GM18867 (cell line): Measurements from ENCODE around the gene ACER1.
"Not testable (repeated sequence)": the region's sequence is repeated elsewhere in the genome, so short reads cannot be mapped to it uniquely, and the experiment has no call there.

ENCODE experiments used
- ATAC-seq: cut with Tn5 transposase; IDR thresholded peaks from one replicate; pipeline ENCODE4 v1.9.1; 2021; ENCODE audit warnings: mild to moderate bottlenecking, moderate library complexity; ENCODE audit not compliant: unreplicated experiment

ACER1 gene

DNA sequence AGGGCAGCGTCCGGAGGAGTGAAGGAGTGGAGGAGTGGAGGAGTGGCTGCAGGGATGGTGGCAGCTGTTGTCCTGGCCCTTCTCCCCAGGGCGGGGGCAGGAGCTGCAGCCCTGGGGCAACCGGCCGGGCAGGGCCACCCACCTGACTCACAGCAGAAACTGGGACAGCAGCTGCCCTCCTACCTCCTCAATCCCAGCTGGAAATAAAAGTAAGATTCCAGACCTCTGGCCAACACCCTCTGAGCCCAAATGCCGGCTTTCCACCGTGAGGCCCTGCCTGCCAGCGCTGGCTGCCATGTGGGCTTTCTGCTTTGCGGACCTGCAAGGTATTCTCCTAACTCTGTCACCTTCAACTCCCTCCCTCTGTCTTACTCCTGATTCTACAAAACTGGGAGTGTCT lies 24.6 kb upstream of the ACER1 start:
- ATAC-seq = no peak

DNA sequence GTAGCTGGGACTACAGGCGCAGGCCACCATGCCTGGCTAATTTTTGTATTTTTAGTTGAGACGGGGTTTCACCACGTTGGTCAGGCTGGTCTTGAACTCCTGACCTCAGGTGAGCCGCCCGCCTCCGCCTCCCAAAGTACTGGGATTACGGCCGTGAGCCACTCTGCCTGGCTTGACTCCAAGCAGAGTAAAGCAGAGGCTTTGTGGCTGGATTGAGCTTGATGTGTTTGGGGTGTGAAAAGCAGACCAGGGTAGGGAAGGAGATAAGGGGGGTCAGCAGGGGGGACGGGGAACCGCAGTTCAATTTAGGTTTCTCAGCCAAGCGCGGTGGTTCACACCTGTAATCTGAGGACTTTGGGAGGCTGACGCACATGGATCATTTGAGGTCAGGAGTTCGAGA lies 23.8 kb upstream of the ACER1 start:
- ATAC-seq = no peak

DNA sequence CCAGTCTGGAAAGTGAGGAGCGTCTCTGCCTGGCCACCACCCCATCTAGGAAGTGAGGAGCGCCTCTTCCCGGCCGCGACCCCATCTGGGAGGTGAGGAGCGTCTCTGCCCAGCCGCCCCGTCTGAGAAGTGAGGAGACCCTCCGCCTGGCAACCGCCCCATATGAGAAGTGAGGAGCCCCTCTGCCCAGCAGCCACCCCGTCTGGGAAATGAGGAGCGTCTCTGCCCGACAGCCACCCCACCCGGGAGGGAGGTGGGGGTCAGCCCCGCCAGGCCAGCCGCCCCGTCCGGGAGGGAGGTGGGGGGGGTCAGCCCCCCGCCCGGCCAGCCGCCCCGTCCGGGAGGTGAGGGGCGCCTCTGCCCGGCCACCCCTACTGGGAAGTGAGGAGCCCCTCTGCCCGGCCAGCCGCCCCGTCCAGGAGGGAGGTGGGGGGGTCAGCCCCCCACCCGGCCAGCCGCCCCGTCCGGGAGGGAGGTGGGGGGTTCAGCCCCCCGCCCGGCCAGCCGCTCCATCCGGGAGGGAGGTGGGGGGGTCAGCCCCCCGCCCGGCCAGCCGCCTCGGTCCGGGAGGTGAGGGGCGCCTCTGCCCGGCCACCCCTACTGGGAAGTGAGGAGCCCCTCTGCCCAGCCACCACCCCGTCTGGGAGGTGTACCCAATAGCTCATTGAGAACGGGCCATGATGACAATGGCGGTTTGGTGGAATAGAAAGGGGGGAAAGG lies 22.1 kb upstream of the ACER1 start:
- not testable (repeated sequence) for ATAC-seq

DNA sequence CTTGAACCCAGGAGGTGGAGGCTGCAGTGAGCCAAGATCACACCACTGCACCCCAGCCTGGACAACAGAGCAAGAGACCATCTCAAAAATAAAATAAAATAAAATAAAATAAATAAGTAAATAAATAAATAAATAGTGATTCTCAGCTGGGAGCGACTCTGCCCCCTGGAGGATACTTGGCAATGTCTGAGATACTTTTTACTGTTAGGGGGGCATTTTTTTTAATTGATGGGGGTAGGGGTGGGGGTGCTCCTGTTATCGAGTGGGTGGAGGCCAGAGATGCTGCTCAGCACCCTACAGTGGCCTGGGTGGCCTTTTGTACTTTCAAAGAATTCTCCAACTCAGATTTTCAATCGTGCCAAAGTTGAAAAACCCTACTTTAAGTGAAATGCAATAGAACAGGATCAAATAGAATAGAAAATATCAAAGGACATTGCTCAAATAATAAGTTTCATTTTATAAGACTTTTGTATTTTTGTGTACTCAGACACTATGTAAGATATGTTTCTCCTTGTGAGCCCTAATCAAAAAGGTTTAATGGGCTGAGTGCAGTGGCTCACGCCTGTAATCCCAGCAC lies 20.8 kb upstream of the ACER1 start:
- ATAC-seq = no peak

DNA sequence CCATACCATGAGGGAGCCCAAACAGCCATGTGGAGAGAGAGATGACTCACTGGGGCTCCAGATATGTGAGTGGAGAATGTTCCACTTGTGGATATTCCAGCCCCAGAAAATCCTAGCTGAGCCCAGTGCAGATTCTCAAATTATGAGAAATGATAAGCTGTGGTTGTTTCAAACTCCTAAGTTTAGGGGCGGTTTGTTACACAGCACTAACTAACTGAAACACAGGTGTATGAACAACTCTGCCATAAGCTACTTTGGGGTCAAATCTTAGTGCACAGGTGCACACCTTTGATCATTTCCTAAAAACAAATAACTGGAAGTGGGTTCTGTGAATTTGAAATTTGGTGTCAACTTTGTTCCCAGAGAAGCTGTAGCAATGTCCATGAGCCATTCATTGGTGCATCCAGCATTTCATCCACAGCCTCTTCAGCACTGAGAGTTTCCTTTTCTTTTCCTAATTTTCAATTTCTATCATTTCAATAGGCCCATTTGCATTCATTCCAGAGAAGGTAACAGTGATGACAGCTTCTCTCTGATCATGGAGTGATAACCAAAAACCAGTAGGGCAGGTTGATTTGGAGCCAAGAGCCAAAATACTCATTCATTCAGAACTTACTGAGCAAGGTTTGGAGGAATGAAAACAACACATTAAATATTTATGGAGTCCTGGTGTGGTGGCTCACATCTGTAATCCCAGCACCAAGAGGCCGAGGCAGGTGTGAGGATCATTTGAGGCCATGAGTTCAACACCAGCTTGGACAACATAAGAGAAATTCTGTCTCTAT lies 19.2 kb upstream of the ACER1 start:
- ATAC-seq = no peak

DNA sequence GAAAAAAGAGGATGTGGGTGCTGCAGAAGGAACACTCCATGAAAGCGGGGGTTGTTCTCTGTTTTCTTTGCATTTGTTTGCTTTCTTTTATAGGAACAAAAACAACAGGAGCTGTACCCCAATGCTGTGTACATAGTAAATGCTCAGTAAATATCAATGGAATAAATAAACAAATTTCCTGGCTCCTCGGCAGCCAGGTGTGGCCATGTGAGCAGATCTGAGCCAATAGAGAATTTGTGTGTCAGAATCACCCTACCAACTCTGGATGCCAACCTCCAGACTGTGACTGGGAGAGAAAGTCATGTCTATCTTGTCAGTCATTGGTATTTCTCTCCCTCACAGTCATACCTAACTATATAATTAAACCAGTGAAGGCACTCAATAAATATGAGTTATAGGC lies 17.3 kb upstream of the ACER1 start:
- ATAC-seq = no peak

DNA sequence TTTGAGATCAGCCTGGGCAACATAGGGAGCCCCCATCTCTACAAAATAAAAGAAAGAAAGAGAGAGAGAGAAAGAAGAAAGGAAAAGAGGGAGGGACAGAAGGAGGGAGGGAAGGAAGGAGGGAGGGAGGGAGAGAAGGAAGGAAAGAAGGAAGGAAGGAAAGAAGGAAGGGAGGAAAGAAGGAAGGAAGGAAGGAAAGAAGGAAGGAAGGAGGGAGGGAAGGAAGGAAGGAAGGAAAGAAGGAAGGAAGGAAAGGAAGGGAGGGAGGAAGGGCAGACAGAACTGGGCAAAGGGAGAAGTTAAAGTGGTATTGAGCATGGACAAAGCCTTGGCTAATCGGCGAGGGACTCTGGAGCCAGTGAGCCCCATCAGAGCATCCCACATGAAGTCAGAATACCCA lies 15.9 kb upstream of the ACER1 start:
- not testable (repeated sequence) for ATAC-seq

DNA sequence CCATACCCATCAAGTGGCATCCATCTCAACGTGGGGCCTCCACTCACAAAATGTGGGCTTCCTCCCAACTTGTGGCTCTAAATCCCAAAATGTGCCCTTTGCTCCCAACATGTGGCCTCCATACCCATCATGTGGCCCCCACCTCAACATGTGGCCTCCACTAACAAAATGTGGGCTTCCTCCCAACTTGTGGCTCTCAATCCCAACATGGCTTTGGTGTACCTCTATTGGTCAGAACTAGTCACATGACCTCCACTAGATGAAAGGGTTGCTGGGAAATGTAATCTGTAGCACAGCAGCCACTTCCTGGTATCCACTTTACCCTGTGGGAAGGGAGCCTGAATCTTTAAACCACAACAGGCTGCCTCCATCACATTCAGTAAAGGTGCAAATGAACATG lies 10.1 kb upstream of the ACER1 start:
- no peak for ATAC-seq

DNA sequence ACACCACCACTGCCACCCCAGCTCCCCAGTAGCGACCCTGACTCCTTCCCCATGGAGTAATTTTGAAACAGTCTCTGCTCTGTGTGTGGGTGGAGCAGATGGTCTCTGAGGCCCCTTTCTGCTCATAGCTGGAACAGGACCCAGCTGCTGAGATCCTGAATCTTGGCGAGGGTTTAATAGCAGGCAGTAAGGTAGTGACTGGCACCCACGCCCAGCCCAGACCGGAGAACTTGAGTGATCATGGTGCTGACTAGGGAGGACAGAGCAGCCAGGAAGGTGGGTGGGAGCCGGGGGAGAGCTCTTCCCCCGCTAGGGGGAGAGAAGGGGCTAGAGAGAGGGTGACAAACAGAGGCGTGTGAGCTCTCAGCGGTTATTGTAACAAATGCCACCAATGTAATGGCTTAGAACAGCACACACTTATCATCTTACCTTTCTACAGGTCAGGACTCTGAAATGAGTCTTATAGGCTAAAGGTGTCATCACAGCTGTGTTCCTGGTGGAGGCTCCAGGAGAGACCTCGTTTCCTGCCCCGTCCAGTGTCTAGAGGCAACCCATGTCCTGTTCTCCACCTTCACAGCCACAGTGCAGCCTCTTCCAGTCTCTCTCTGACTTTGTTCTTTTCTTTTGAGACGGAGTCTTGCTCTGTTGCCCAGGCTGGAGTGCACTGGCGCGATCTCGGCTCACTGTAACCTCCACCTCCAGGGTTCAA lies 7.2 kb upstream of the ACER1 start:
- ATAC-seq = no peak

DNA sequence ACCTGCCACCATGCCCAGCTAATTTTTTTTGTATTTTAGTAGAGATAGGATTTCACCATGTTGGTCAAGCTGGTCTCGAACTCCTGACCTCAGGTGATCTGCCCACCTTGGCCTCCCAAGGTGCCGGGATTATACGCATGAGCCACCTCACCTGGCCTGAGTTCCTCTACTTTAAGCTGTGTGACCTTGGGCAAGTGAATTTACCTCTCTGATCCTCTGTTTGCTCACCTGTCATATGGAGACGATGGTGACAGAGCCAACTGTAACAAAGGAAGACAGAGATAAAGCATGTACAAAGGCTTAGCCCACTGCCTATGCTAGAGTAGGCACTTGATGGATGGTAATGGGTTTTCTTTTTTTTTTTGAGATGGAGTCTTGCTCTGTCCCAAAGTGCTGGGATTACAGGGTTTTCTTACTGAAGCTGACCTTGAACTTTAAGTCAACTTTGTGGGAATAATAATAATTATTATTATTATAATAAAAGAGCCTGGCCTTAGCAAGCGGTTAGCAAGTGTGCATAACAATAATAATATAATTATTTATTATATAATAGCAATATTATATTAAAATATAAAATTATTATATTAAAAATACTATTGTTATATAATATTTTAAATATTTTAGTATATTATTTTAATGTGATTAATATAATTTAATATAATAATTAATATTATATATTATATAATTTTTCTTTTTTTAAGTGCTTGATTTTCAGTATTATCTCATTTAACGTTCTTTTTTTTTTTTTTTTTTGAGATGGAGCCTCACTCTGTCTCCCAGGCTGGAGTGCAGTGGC lies 1.3 kb upstream of the ACER1 start:
- no peak for ATAC-seq

DNA sequence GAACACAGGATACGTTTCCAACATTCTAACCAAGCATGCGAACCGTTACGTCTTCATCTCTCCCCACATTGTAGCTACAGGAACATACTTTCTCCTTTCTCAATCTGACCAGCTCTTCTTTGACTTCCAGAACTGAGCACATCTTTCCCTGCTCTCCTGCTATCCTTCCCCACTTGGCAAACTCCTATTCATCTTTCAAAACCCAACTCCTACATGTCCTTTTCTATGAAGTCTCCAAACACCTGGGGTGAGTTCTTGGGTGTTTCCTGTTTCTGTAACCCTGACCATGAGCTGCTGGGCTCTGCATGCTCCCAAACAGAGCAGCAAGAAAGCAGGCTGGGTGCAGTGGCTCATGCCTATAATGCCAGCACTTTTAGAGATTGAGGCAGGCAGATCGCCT lies 6.6 kb downstream of the ACER1 start:
- ATAC-seq = no peak

DNA sequence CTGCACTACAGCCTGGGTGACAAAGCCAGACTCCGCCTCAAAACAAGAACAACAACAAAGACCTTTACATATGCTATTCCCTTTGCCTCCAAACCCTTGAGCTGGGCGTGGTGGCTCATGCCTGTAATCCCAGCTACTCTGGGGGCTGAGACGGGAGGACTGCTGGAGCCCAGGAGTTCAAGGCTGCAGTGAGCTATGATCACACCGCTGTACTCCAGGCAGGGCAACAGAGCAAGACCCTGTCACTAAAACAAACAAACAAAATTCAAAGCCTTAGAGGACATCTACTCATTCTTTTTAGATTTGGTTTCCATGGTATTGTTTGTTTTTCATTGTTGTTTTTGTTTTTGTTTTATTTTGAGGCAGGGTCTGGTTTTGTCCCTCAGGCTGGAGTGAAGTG lies 7.8 kb downstream of the ACER1 start:
- ATAC-seq = no peak

DNA sequence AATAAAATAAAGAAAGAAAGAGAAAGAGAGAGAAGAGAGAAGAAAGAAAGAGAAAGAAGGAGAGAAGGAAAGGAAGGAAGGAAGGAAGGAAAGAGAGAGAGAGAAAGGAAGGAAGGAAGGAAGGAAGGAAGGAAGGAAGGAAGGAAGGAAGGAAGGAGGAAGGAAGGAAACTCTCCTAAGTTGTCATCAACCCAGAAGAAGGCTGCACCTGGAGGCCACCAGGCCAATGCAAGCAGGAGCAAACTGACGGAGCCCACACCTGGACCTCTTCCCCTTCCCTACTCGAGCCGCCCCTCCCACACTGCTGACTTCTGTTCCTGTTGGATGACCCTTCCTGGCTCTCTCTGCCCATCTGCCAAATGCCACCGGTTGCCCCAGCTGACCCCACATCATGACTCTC lies 8.7 kb downstream of the ACER1 start:
- ATAC-seq = no peak

DNA sequence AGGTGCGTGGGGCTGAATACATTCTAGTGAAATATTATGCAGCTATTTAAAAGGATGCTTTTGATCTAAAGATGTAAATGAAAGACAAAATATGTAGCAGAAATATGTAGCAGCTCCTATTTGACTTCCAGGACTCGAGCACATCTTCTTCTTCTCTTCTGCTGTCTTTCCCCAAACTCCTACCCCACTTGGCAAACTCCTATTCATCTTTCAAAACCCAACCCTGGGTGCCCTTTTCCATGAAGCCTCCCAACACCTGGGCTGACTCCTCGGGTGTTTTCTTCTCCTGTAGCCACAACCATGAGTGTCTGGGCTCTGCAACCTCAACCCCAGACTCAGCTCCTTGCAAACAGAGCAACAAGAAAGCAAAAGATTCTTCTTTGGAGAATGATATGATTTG lies 11.1 kb downstream of the ACER1 start:
- no peak for ATAC-seq

DNA sequence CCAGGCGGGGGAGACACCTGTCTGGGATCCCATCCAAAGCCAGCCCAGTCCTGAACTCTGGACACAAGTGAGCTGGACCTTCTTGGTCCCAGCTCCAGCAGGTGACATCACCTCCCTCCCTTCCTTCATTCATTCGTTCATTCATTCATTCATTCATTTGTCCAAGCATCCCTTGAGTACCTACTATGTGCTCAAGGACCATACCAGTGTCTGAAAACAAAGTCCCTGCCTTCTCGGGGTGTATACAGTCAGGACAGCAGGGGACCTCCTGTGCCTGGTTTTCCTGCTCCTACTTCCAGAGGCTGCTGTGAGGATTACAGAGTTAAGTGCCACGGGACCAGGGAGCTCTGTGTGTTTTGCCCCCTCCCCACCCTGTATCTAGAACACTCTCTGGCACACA lies 14.0 kb downstream of the ACER1 start:
- ATAC-seq = no peak

DNA sequence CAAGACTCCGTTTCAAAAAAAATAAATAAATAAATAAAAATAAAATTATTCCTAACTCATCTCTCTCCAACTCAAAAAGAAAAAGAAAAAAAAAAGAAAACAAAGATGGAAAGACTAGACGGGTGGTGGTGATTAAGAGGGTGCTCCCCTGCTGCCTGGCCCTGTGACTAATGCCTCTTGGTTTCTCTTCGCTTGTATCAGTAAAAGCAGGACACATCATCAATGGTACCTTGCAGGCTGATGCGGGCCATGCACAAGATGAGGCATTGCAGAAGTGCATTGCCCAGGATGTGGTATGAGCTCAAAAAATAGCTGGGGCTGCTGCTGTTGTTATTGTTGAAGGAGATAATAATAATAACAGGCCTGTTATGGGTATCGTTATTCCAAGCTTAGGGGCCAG lies 14.6 kb downstream of the ACER1 start:
- ATAC-seq = no peak

DNA sequence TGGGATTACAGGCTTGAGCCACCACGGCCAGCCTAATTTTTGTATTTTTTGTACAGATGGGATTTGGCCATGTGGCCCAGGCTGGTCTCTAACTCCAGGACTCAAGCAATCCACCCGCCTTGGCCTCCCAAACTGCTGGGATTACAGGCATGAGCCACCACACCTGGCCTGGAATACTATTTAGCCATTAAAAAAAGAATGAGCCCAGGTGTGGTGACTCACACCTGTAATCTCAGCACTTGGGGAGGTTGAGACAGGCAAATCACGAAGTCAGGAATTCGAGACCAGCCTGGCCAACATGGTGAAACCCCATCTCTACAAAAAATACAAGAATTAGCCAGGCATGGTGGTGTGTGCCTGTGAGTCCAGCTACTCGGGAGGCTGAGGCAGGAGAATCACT lies 17.8 kb downstream of the ACER1 start:
- not testable (repeated sequence) for ATAC-seq

DNA sequence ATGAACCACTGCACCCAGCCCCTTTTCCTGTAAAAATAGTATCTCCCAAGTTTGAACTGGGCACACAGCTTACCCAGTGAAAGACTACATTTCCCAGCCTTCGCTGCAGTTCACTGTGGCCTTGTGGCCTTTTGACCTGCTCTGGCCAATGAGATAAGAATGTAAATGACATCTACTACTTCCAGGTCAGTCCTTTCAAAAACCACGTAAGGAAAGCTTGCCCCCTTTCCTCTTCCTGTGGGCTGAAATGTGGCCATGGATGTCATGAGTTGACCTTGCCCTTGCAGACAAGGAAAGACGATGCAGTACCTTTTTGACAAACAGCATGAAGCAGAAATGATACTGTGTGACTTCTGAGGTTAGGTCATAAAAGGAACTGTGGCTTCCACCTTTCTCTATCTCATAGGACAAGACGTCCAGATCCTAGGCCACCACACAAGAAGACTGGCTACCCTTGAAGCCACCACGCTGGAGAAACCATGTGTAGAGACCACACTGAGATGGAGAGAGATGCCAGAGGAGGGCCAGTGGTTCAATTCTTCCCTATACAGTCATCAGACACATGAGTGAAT lies 19.9 kb downstream of the ACER1 start:
- ATAC-seq = no peak

DNA sequence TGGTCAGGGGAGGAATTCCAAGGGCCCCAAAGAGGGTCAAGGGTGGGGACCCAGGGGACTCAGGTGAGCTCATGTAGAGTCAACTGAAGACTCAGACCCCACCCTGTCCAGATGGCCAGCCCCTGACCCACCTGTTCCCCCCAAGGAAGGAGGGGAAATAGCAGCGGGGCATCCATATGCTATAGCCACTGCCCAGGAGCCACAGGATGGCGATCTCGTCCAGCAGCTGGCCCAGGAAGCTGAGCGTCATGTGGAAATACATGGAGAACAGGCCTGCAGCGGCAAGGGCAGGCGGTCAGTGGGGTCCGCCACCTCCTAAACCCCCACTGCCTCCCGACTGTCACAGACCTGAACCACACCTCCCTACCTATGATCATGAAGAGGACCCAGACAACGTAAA lies 21.4 kb downstream of the ACER1 start:
- ATAC-seq = no peak

DNA sequence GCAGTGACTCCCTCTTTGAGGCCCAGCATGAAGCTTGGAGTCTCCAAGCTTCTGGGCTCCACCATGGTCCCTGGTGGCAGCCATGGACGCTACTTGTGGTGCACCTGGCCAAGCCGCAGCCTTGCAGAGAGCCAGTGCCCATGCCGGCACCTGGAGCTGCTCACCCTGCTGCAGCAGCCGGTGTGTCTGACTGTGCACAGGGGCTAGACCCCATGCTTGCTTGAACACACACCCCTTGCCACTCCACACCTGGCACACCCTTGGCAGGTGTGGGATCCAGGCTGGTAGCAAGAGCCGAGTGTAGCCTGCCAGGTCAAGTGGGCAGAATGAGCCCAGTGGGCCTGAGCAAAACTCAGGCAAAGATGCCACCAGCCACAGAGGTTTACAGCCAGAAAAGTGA lies 35.0 kb downstream of the ACER1 start:
- ATAC-seq = no peak

DNA sequence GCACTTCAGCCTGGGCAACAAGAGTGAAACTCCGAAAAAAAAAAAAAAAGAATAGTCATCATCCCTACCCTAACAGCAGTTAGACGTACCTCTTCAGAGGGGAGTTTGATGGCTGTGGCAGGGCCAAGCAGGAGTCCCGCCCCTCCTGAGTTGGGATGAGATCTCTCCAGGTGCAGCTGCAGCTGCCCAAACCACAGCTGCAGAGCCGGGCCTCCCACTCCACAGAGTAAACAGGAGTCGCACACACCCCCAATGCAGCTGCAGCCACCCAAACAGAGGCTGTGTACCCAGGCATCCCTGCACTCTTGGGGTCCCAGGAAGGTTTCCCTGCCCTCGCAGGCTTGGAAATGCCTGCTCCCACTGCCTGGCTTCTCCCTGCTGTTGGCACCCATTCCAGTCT lies 36.2 kb downstream of the ACER1 start:
- no peak for ATAC-seq
